Panc1 (cell line): Measurements from ENCODE around the gene USP48.

Experiments used
- POLR2AphosphoS5 ChIP-seq: IDR thresholded peaks from 2 replicates; pipeline ENCODE4 v1.6.1; 2012; ENCODE audit warnings: mild to moderate bottlenecking, low read depth, low read length, moderate library complexity
- SIN3A ChIP-seq: IDR thresholded peaks from 2 replicates; pipeline ENCODE4 v1.6.1; 2012; ENCODE audit warnings: low read depth, mild to moderate bottlenecking, low read length, moderate library complexity, borderline replicate concordance; ENCODE audit not compliant: insufficient read depth
- TCF7L2 ChIP-seq: IDR thresholded peaks from 2 replicates; pipeline ENCODE4 v1.6.1; 2011; ENCODE audit warnings: mild to moderate bottlenecking, low read depth, low read length, inconsistent platforms
- TF ChIP-seq, protein P1 (sequence below): fragments of 450-650 bp; IDR thresholded peaks from 2 replicates; pipeline ENCODE4 v1.5.1; 2017; ENCODE audit warnings: mild to moderate bottlenecking
- TF ChIP-seq, protein P2 (sequence below), 2 experiments: IDR thresholded peaks; 2 replicates each; pipeline ENCODE4 v1.6.1; 2011 to 2012; ENCODE audit warnings: low read depth in 2 of 2, control low read depth in 1 of 2, low read length in 1 of 2, mild to moderate bottlenecking in 1 of 2, moderate library complexity in 1 of 2; ENCODE audit not compliant: insufficient read depth in 1 of 2

DNA sequence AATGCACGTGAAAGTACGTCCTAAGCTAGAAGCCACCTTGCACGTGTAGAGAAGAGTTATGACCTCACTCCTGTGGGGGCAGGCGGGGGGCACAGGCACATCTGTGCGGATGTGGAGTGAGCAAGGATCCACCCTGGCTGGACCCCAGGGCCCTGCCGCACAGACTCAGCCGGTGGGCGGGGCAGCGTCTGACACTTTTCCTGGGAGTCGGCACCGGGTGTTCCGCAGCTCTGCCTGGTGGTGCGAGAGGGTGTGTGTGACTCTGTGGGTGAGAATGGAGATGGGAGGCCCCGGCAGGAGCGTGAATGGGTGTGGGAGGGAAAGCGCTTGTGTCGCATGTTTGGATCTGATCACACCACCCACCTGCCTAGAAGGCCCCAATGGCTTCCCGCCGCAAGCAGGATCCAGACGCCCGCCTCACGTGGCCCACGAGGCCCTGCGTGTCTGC is 143.3 kb downstream of the USP48 start:
- no peak for TF ChIP-seq POLR2AphosphoS5
- TF ChIP-seq, protein P1, sequence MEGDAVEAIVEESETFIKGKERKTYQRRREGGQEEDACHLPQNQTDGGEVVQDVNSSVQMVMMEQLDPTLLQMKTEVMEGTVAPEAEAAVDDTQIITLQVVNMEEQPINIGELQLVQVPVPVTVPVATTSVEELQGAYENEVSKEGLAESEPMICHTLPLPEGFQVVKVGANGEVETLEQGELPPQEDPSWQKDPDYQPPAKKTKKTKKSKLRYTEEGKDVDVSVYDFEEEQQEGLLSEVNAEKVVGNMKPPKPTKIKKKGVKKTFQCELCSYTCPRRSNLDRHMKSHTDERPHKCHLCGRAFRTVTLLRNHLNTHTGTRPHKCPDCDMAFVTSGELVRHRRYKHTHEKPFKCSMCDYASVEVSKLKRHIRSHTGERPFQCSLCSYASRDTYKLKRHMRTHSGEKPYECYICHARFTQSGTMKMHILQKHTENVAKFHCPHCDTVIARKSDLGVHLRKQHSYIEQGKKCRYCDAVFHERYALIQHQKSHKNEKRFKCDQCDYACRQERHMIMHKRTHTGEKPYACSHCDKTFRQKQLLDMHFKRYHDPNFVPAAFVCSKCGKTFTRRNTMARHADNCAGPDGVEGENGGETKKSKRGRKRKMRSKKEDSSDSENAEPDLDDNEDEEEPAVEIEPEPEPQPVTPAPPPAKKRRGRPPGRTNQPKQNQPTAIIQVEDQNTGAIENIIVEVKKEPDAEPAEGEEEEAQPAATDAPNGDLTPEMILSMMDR: no peak
- no peak for TF ChIP-seq SIN3A
- no peak for TF ChIP-seq TCF7L2
- TF ChIP-seq, protein P2, sequence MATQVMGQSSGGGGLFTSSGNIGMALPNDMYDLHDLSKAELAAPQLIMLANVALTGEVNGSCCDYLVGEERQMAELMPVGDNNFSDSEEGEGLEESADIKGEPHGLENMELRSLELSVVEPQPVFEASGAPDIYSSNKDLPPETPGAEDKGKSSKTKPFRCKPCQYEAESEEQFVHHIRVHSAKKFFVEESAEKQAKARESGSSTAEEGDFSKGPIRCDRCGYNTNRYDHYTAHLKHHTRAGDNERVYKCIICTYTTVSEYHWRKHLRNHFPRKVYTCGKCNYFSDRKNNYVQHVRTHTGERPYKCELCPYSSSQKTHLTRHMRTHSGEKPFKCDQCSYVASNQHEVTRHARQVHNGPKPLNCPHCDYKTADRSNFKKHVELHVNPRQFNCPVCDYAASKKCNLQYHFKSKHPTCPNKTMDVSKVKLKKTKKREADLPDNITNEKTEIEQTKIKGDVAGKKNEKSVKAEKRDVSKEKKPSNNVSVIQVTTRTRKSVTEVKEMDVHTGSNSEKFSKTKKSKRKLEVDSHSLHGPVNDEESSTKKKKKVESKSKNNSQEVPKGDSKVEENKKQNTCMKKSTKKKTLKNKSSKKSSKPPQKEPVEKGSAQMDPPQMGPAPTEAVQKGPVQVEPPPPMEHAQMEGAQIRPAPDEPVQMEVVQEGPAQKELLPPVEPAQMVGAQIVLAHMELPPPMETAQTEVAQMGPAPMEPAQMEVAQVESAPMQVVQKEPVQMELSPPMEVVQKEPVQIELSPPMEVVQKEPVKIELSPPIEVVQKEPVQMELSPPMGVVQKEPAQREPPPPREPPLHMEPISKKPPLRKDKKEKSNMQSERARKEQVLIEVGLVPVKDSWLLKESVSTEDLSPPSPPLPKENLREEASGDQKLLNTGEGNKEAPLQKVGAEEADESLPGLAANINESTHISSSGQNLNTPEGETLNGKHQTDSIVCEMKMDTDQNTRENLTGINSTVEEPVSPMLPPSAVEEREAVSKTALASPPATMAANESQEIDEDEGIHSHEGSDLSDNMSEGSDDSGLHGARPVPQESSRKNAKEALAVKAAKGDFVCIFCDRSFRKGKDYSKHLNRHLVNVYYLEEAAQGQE (IDR thresholded peaks at IDR 0.05; ENCODE audit: insufficient read depth in 1 of 2, low read depth in 2 of 2, low read length in 1 of 2): no peak
